GM21723 (cell line): ENCODE measurements around the gene CTNNA3.
"Not testable (repeated sequence)": the region's sequence is repeated elsewhere in the genome, so short reads cannot be mapped to it uniquely, and the experiment has no call there.

Source experiments
- ATAC-seq: cut with Tn5 transposase; IDR thresholded peaks from one replicate; pipeline ENCODE4 v1.9.1; 2021; ENCODE audit warnings: mild to moderate bottlenecking, moderate library complexity; ENCODE audit not compliant: unreplicated experiment

Gene CTNNA3

DNA sequence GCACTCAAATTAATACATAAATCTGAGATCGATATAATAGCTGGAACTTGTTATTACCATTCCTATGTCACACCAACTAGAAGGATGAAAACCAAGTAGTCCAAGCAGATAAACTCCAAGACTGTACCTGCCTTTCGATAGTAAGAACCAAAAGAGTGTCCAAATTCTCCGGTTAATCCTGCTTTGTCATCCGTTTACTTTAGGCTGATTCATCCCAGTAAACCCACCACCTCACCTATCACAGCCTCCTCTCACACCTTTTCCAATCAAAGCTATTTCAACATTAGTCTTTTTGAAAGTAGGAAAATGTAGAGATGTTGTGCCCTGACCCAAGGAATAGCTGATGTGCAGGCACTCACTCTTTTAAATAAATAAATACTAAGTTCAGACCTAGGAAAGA, 177.2 kb downstream of the CTNNA3 start:
- no peak for ATAC-seq

DNA sequence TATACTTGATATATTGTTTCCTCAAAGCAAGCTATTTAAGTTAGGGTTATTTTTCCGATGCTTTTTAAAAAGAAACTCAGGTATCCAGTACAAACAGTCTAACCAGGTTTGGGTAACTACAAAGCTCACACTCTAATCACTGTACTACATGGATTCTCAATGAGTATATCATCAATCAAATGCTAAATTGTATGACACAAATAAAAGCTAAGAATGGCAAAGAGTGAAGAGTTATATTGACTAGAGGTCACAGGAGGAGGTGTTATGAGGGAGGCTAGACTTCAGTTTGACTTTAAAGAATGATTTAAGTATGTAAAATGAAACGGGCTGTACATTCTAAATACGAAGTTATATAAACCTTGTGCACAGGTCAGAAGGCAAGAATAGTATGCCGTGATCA, 178.0 kb downstream of the CTNNA3 start:
- ATAC-seq: no peak

DNA sequence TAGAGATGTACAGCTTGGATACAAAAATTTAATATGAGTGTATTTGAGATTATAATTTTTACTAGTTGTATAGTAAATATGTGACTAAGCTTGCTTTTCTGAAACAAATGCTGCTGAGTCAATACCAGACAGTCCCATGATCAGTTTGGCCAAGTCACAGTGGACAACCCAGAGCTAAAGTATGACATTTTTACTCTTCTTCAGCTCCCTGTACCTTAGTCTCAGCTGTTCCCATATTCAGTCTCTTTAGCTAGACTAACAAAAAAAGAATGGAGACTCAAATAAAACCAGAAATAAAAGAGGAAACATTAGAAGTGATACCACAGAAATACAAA, 189.3 kb downstream of the CTNNA3 start:
- no peak for ATAC-seq

DNA sequence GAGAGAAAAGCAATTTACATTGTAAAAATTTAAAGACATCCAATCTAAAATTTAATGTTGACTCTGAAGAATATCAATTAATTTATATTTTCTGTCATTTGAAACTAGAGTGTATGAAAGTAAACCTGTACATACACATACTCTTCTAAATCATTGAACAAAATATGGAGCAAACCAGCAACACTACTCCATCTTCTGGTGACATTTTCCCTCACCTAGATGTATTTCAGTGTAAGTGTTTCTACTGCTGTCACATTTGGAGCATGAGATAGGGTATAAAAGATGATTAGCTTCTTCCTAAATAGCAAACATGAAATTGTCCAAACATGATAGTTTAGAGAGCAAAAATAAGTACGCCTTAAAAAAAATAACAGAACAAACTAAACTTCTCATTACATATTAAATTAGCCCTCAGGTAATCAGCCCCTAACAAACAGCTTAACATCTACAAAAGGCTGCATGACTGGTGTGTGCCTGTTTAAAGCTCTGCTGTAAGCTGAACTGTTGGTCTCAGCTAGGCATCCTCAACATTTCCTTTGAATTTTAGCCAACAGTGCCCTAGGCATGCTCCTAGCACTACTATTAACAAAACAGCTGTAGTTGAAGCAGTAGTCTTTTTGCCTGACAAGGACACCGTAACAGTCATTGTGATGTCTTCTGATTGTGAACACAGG, 189.8 kb downstream of the CTNNA3 start:
- no peak for ATAC-seq

DNA sequence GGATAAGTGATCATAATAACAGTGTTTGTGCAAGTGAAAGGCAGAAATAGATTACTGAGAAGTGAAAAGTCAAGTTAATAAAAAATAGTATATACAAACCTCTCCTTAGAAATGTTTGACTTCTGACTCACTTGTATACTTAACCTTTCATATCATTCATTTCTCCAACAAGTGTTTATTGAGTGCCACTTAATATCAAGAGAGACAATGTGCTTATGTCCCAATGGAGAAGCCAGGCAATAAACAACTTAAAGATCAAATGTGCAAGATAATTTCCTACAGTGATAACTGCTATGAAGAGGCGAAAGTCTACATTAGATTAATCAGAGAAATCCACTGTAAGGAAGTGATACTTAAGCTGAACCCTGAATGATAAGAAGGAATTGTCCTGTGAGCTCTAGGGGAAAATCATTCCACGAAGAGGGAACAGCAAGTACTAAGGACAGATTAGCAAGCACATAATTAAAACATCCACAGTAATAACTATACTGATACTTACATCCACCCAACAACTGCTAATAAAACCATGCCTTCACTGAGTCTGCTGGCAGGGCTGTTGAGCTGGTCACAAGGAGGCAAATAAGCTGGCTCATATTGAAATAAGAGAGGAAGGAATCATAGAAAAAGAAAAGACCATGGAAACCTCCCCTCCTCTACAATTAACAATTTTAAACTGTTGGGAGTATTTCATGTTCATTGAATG, 203.5 kb downstream of the CTNNA3 start:
- no peak for ATAC-seq

DNA sequence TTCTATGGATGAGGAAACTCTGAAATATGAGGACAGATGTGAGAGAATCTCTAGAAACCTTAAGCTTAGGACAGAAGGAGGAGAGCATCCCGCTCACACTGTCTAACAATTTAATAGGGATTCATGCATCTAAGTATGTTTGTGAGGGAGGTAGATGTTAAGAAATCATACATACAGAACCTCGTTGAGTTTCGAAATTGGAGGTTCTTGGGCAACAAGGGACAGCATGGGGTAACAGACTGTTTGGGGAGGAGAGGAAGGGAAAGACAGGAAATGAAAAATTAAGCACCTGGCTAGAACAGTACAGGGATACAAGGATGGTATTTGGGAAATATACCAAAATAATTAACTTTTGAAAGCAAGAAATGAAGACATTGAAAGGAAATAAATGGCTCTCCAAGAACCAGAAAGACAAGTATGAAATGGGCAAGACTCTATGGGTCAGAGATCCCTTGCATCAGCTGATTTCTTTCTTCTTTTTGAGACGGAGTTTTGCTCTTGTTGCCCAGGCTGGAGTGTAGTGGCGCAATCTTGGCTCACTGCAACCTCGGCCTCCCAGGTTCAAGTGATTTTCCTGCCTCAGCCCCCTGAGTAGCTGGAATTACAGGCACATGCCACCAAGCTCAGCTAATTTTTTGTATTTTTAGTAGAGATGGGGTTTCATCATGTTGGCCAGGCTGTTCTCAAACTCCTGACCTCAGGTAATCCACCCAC, 207.9 kb downstream of the CTNNA3 start:
- no peak for ATAC-seq

DNA sequence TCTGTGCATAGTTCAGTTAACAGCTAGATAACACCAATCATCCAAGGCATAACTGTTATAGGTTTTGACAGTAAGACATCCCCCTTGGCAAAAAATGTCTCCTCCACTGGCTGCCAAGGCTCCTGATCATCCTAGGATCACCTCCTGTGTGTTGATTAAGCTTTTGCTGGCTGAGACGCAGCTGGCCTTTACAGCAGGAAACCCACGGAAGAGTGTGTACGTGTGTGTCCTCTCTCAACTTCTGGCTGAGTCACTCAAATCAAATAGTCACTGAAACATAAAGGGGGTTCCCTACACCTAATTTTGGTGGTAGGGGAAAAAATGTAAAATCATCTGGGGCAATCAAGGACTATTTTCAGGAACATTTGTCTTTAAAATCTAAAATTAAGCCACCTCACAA, 208.8 kb downstream of the CTNNA3 start:
- no peak for ATAC-seq

DNA sequence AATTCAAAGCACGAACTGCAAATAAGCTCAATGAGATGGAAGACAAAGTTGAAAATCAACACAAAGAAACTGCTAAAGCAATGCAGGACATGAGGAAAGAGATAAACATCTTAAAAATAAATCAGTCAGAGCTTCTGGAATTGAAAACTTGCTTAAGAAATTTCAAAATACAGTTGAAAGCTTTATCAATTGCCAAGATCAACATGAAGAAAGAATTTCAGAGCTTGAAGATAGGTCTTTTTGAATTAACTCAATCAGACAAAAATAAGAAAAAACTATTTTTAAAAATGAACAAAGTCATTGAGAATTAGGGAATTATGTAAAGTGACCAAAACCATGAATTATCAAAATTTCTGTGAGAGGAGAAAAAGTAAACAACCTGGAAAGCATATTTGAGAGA, 218.1 kb downstream of the CTNNA3 start:
- no peak for ATAC-seq

DNA sequence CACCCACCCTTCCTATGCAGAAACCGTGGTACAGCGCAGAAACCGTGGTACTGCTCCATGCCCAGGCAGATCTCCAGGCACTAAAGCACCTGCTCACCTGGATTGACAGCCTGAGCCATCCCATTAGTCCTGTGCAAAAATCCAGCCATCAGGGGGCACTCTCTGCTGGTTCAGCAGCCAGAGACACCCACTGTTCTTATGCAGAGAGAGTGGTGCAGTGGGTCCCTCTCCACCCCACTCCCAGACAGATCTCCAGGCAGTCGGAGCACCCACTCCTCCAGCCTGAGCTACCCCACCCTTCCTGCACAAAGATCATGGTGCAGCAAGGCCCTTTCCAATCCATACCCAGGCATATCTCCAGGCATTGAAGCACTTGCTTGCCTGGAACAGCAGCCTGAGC, 219.8 kb downstream of the CTNNA3 start:
- no peak for ATAC-seq

DNA sequence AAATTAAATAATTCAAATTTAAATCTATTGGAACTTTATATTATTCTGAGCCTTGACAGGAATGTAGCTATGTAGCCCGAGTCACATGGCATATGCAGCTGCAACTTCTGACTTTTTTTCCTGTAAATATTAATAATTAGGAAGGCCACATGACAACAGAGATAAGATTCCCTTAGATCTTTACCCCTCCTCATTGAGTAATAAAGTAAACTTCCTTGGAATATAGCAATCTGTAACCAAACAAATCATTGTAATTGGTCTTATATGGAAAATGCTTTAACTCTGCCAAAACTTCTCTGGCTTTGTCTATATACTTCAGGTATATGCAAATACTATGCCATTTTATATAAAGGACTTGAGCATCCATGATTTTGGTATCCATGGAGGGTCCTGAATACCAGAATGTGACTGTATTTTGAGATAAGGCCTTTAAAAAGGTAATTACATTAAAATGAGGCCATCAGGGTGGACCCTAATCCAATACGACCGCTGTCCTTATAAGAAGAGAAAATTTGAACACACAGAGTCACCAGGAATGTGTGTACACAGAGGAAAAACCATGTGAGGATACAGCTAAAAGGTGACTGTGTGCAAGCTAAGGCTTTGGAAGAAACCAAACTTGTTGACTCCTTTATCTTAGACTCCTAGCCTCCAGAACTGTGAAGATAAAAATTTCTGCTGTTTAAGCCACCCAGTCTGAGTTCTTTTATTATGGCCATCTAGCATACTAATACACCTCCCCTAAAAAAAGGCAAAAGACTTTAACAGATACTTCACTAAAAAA, 222.0 kb downstream of the CTNNA3 start:
- no peak for ATAC-seq

DNA sequence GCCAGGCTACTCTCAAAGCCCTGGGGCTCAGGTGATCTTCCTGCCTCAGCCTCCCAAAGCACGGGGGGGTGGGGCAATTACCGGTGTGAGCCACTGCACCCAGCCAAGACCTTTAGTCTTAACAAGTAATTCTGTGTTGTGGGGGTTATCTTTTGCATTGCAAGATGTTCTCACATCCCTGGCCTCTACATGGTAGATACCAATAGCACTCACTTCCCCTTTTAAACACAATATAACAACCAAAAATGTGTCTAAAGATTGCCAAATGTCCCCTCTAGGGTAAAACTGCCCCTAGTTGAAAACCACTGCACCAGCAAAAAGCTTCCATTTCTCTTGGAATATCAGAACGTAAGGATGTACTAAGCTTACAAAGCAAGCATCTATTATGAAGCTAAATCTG, 225.0 kb downstream of the CTNNA3 start:
- ATAC-seq: no peak

DNA sequence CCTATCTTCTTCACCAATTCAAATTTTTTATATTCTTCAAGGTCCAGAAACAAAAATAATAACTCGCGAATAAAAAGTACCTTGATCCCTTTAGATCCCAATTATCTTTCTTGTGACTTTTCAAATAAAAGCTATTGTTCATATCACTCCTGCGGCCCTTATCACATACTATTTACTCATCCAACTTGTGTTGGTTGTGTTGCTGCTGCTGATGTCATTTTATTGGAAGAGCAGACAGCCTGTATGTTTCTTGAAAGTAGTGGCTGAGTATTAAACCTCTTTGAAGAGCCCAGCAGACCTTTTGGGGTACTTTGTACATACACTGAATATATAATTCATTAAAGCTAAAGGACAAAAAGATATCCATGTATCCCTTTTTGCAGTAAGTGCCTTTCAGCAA, 231.7 kb downstream of the CTNNA3 start:
- no peak for ATAC-seq

DNA sequence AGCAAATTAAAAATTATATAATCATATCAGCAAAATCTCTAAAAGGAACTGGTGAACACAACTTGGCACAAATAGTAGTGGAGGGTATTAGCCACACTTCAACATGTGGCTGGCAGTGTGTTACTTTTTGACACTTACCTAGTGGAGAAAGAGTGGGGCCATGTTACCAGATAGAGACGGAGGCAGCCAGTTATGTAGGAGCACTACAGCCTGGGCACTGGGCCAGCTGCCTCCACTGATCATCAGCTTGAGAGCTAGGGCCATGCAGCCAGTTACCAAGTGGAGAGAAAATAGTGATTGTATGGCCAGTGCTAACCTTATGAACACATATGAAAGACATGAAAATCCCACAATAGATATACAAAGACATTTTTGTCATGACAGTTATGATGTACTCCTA, 243.1 kb downstream of the CTNNA3 start:
- no peak for ATAC-seq

DNA sequence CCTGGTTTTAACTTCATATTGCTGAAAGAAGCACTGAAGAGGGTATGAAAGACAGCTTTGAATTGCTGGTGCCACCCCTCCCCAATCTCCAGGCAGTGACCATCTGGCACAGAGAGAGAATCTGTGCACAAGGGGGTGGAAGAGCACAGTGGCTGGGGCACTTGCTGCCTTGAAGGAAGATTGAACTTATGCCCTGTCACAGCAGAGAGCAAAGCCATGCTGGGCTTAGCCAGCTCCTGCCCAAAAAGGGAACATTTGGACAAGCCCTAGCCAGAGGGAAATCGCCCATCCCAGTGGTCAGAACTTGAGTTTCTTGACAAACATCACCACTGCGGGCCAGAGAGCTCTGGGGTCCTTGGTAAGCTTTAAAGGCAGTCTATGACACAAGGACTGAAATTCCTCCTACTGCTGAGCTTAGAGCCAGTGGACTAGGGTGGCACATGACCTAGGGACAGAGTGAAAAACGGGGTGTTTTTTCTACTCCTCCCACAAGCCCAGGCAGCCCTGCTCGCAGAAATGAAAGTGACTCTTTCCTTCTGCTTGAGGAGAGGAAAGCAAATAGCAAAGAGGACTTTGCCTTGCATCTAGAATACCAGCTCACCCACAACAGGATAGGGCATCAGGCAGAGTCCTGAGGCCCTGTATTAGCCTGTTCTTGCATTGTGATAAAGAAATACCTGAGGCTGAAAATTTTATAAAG, 257.2 kb downstream of the CTNNA3 start:
- no peak for ATAC-seq

DNA sequence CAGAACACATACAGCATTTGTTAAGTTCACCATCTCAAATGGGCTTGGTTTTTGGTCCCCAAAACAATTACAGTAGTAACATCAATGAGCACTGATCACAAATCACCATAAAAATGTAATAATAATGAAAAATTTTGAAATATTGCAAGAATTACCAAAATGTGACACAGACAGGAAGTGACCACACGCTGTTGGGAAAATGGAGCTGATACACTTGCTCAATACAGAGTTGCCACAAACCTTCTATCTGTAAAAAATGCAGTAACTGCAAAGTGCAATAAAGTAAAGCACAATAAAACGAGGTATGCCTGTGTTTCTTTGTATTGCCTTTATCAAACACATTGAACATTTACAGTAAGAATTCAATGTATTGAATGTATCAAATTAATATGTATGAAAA, 262.7 kb downstream of the CTNNA3 start:
- no peak for ATAC-seq

DNA sequence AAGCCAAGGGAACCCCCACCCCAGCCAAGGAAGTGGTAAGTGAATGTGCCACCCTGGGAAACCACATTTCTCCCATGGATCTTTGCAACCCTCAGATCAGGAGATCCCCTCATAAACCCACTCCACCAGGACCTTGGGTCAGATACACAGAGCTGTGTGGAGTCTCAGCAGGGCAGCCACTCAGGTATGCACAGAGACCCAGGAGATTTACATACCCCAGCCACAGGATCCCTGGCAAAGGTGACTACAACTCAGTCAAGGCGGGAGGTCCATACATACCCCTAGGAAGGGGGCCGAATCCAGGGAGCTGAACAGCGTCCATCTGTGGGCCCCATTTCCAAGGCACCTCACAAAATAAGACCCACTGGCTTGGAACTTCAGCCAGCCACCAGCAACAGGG, 293.4 kb downstream of the CTNNA3 start:
- no peak for ATAC-seq

DNA sequence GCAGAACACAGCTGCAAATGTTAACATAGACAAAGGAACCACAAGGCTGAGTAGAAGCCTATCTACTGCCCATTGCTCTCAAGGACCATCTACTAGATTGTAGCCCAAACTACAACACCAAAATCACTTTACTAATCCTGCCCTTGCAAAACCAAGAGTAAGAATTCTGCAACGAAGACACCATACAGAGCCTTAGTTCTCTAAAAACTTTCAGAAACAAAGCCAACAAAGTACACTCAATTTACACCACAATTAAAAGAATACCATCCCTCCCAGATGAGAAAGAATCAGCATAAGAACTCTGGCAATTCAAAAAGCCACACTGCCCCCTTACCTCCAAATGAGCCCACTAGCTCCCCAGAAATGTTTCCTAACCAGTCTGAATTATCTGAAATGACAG, 294.3 kb downstream of the CTNNA3 start:
- ATAC-seq: no peak

DNA sequence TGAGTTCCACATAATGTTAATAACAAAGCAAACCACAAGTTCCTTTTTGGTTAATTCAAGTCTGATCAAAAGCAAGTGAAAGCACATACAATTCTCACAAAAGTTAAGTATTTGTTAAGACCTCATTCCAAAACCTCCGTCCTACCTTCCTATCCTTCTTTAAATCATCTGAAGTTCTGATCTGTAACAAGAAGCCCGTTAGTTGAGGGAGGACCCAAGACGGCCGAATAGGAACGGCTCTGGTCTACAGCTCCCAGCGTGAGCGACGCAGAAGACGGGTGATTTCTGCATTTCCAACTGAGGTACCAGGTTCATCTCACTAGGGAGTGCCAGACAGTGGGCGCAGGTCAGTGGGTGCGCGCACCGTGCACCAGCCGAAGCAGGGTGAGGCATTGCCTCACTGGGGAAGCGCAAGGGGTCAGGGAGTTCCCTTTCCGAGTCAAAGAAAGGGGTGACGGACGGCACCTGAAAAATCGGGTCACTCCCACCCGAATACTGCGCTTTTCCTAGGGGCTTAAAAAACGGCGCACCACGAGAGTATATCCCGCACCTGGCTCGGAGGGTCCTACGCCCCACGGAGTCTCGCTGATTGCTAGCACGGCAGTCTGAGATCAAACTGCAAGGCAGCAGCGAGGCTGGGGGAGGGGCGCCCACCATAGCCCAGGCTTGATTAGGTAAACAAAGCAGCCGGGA, 309.0 kb downstream of the CTNNA3 start:
- ATAC-seq: not testable (repeated sequence)

DNA sequence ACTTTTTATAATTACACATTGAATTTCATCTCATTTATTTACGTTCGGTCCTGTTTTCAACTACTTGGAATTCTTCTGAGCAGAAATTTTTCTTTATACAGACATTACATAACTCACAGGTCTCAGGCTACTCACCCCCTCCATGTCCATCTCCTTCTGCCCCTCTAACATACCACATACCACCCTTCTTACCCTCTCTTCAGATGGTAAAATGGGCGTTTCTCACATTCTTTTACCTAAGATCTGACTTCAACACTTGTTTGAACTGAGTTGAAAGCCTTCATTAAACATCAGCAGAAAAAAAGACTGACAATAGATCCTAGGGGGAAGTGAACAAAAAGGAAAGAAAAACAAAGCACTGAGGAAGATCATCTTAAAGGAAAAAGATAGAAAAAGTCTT, 309.7 kb downstream of the CTNNA3 start:
- ATAC-seq: no peak

DNA sequence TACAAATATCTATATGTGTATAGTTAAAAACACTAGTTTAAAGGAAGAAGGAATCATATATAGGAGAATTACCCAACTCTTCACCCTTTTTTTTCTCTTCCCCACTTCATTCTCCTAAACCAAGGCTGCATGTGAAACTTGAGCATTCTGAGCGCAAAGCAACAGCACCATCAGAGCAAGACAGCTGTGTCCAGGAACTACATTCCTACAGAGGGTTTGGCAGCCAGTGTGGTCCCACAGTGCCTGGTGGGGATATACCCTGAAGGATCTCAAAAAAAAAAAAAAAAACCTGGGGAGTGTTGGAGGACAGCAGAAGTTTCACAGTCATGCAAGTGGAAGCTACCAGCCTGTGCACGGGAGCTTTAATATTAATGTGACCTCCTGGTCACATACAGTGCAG, 310.4 kb downstream of the CTNNA3 start:
- no peak for ATAC-seq
